Neuronal stem cell (in vitro differentiated cells): ENCODE data around the gene AUTS2.

ENCODE experiments used
- DNase-seq: peaks from one replicate; pipeline ENCODE4 v3.0.0-alpha.2; 2013; ENCODE audit warnings: low spot score
- H2AFZ ChIP-seq: one replicate; pipeline ENCODE4 v1.6.1; 2013; ENCODE audit warnings: mild to moderate bottlenecking, low read length, inconsistent platforms
- H2AK5ac ChIP-seq: 2 replicates; pipeline ENCODE4 v1.6.1; 2013; ENCODE audit warnings: low read depth, mild to moderate bottlenecking, inconsistent platforms, low read length, moderate library complexity, mixed read lengths
- H2BK120ac ChIP-seq: 2 replicates; pipeline ENCODE4 v1.6.1; 2013; ENCODE audit warnings: low read depth, mild to moderate bottlenecking, inconsistent platforms, low read length, moderate library complexity, mixed read lengths
- H2BK12ac ChIP-seq: one replicate; pipeline ENCODE4 v1.6.1; 2013; ENCODE audit warnings: low read length, inconsistent platforms
- H2BK15ac ChIP-seq: 2 replicates; pipeline ENCODE4 v1.6.1; 2013; ENCODE audit warnings: mild to moderate bottlenecking, low read length, inconsistent platforms, mixed read lengths
- H2BK5ac ChIP-seq: one replicate; pipeline ENCODE4 v1.6.1; 2013; ENCODE audit warnings: inconsistent platforms, mild to moderate bottlenecking, low read length, moderate library complexity
- H3K14ac ChIP-seq: one replicate; pipeline ENCODE4 v1.6.1; 2013; ENCODE audit warnings: low read length, inconsistent platforms
- H3K18ac ChIP-seq: 2 replicates; pipeline ENCODE4 v1.6.1; 2013; ENCODE audit warnings: low read length, inconsistent platforms
- H3K23ac ChIP-seq: 2 replicates; pipeline ENCODE4 v1.6.1; 2013; ENCODE audit warnings: low read depth, mild to moderate bottlenecking, mixed read lengths, low read length, inconsistent platforms; ENCODE audit not compliant: poor library complexity
- H3K27ac ChIP-seq: replicated peaks from 3 replicates; pipeline ENCODE4 v1.5.1; 2013; ENCODE audit warnings: low read length, inconsistent platforms
- H3K27me3 ChIP-seq, 3 experiments: 2 replicates each; pipeline ENCODE4 v1.6.1; 2013; ENCODE audit warnings: low read length in 3 of 3, mild to moderate bottlenecking in 2 of 3, inconsistent platforms in 1 of 3, low read depth in 1 of 3, mixed read lengths in 1 of 3, moderate library complexity in 1 of 3; ENCODE audit not compliant: control insufficient read depth in 3 of 3, insufficient read depth in 3 of 3
- H3K36me3 ChIP-seq, 2 donors: replicated peaks in 1 of 2; 2 replicates each; pipeline ENCODE4 v1.6.1; 2013; ENCODE audit warnings: low read length in 2 of 2; ENCODE audit not compliant: control insufficient read depth in 2 of 2, insufficient read depth in 2 of 2
- H3K4ac ChIP-seq: 2 replicates; pipeline ENCODE4 v1.6.1; 2013; ENCODE audit warnings: inconsistent platforms, mild to moderate bottlenecking, low read length, moderate library complexity
- H3K4me1 ChIP-seq, 2 donors: 1 replicate in 1 of 2; 2 replicates in 1 of 2; pipeline ENCODE4 v1.6.1; 2013; ENCODE audit warnings: low read length in 2 of 2, low read depth in 1 of 2; ENCODE audit not compliant: control insufficient read depth in 2 of 2, insufficient read depth in 1 of 2
- H3K4me2 ChIP-seq: one replicate; pipeline ENCODE4 v1.6.1; 2013; ENCODE audit warnings: mild to moderate bottlenecking, low read length, inconsistent platforms; ENCODE audit not compliant: insufficient read depth, poor library complexity, severe bottlenecking
- H3K4me3 ChIP-seq, 2 donors: 2 replicates each; pipeline ENCODE4 v1.5.1; 2013; ENCODE audit warnings: low read length in 2 of 2, mild to moderate bottlenecking in 2 of 2, inconsistent platforms in 1 of 2, moderate library complexity in 1 of 2
- H3K79me1 ChIP-seq: one replicate; pipeline ENCODE4 v1.6.1; 2013; ENCODE audit warnings: low read depth, mild to moderate bottlenecking, inconsistent platforms, low read length, moderate library complexity
- H3K9ac ChIP-seq: one replicate; pipeline ENCODE4 v1.6.1; 2013; ENCODE audit warnings: mild to moderate bottlenecking, low read depth, low read length, inconsistent platforms; ENCODE audit not compliant: poor library complexity
- H3K9me3 ChIP-seq, 2 donors: replicated peaks in 1 of 2; 2 replicates each; pipeline versions ENCODE3 to v1.6.1; 2013; ENCODE audit warnings: low read length in 2 of 2, mild to moderate bottlenecking in 2 of 2, inconsistent platforms in 1 of 2, low read depth in 1 of 2, mixed read lengths in 1 of 2, moderate library complexity in 1 of 2; ENCODE audit not compliant: control insufficient read depth in 2 of 2, insufficient read depth in 1 of 2
- H4K8ac ChIP-seq: one replicate; pipeline ENCODE4 v1.6.1; 2013; ENCODE audit warnings: low read depth, mild to moderate bottlenecking, inconsistent platforms, low read length, moderate library complexity
- H4K91ac ChIP-seq: one replicate; pipeline ENCODE4 v1.6.1; 2013; ENCODE audit warnings: low read length, low read depth, mild to moderate bottlenecking, inconsistent platforms; ENCODE audit not compliant: poor library complexity
- WGBS, 2 donors: extraction: QIAGEN DNeasy Blood & Tissue Kit; methylation state at CpG; one replicate each; pipeline ENCODE4 v1.1.7; 2013; ENCODE audit warnings: missing lambda C conversion rate in 2 of 2, mixed read lengths in 1 of 2; ENCODE audit not compliant: insufficient read length in 2 of 2, insufficient replicate concordance in 1 of 2; ENCODE audit errors: extremely low coverage in 2 of 2; 5-methylcytosine and 5-hydroxymethylcytosine counted together

AUTS2 gene

GRCh38 chr7:70188901-70189650, 590.8 kb downstream of the AUTS2 start:
- no peak overlapping the region for H3K4me2 ChIP-seq
- no peak overlapping the region for H4K8ac ChIP-seq
- DNase-seq, result no peak
- H3K9ac ChIP-seq, result no peak overlapping the region
- no peak overlapping the region for H3K4me3 ChIP-seq
- no peak overlapping the region for H2AFZ ChIP-seq
- no peak overlapping the region for H2BK12ac ChIP-seq
- peaks cover 0 to 20% of the 10 kb centered on the region in 2 donors for H3K9me3 ChIP-seq
- H3K4me1 ChIP-seq, result peaks cover 0 to 2% of the 10 kb centered on the region in 2 donors
- H2BK5ac ChIP-seq, result no peak overlapping the region
- no peak overlapping the region for H2AK5ac ChIP-seq
- no peak overlapping the region for H3K4ac ChIP-seq
- no CpG with 5 or more reads among the region's 4 CpGs for WGBS, 2 donors
- H3K79me1 ChIP-seq, result no peaks in the 10 kb centered on the region
- no peak overlapping the region for H2BK120ac ChIP-seq
- H3K18ac ChIP-seq, result no peak overlapping the region
- no peaks in the 10 kb centered on the region for H3K36me3 ChIP-seq
- H3K23ac ChIP-seq, result no peak overlapping the region
- no peak overlapping the region for H4K91ac ChIP-seq
- no peaks in the 10 kb centered on the region for H3K27me3 ChIP-seq
- no peak overlapping the region for H3K14ac ChIP-seq
- H2BK15ac ChIP-seq, result no peak overlapping the region
- H3K27ac ChIP-seq, result no peak overlapping the region

DNA sequence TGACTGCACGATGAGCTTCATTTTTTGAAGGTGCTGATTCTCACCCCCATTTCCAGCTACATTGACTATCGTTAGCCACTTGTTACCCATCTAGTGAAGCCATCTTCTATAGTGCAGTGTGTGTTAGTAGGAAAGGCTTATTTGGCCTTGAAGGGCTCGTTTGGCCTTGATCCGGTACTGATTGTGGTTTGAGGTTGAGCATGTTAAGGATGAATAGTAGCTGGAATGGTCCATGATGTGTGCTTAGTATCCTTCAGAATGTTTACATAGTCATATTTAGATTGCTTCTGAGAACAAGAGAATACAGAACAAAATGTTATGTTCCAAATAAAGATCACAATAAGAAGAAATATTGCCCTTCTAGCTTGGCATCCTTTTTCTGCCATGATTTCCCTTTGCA, 591.5 kb downstream of the AUTS2 start:
- no peaks in the 10 kb centered on the region for H3K79me1 ChIP-seq
- peaks cover 0 to 20% of the 10 kb centered on the region in 2 donors for H3K9me3 ChIP-seq
- H3K14ac ChIP-seq, result no peak overlapping the region
- H4K91ac ChIP-seq, result no peak overlapping the region
- H3K23ac ChIP-seq, result no peak overlapping the region
- DNase-seq, result no peak
- no CpG with 5 or more reads among the region's 4 CpGs for WGBS, 2 donors
- no peak overlapping the region for H3K9ac ChIP-seq
- H3K4me2 ChIP-seq, result no peak overlapping the region
- no peak overlapping the region for H2AFZ ChIP-seq
- no peak overlapping the region for H2AK5ac ChIP-seq
- H2BK15ac ChIP-seq, result no peak overlapping the region
- H3K27ac ChIP-seq, result no peak overlapping the region
- no peaks in the 10 kb centered on the region for H3K4me1 ChIP-seq
- no peak overlapping the region for H3K18ac ChIP-seq
- H3K4me3 ChIP-seq, result no peak overlapping the region
- no peak overlapping the region for H2BK5ac ChIP-seq
- no peak overlapping the region for H2BK120ac ChIP-seq
- H3K36me3 ChIP-seq, result no peaks in the 10 kb centered on the region
- H3K27me3 ChIP-seq, result no peaks in the 10 kb centered on the region
- H3K4ac ChIP-seq, result no peak overlapping the region
- no peak overlapping the region for H4K8ac ChIP-seq
- H2BK12ac ChIP-seq, result no peak overlapping the region

DNA sequence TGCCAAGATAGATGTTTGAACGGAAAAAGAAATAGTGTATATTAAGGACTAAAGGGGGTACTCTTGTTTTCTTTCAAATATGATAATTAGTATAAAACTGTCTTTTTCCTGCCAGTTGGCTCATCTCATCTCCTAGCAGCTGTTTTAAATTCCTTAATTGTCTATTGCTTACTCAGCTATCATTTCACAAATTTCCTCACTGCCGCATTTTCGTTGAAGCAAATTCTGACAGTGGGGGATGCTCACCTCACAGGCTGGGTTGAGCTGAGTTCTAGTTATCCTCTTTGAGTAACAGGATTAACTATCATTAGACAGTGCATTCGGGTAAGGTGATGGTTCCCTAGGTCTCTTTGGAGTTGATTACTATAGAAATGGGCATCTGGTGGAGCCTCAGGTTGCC, 592.0 kb downstream of the AUTS2 start:
- Histone ChIP-seq H3K36me3 (no peaks in the 10 kb centered on the region), H3K9ac (no peak overlapping the region), H2BK120ac (no peak overlapping the region), H3K4me3 (no peak overlapping the region), H3K9me3 (peaks cover 0 to 20% of the 10 kb centered on the region in 2 donors), H3K23ac (no peak overlapping the region), H4K8ac (no peak overlapping the region), H2BK12ac (no peak overlapping the region), H3K14ac (no peak overlapping the region), H3K27ac (no peak overlapping the region), H2AFZ (no peak overlapping the region), H2BK5ac (no peak overlapping the region), H2AK5ac (no peak overlapping the region), H2BK15ac (no peak overlapping the region), H3K4me1 (no peaks in the 10 kb centered on the region), H3K79me1 (no peaks in the 10 kb centered on the region), H3K4ac (no peak overlapping the region), H3K4me2 (no peak overlapping the region), H3K18ac (no peak overlapping the region), H3K27me3 (no peaks in the 10 kb centered on the region), H4K91ac (no peak overlapping the region)
- WGBS, 2 donors, result no CpG with 5 or more reads among the region's 4 CpGs
- no peak for DNase-seq

DNA sequence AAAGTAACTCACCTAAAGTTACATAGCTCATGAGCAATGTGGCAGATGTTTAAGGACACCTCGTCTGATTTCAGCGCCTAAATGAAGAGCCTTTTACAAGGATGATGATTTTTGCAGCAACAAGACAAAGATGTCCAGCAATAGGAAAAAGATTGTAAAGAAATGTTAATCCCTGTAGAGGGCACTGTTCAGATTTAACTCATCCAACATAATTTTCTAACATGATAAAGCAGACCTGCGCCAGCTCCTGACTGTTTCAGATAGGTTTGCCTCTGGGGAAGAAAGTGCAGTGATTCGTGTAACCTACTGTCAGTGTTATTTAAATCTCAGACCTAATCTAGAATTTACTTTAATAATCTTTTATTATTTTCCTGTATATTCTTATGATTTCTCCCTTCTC, 595.2 kb downstream of the AUTS2 start:
- Histone ChIP-seq H3K4me1 (peaks cover 0 to 2% of the 10 kb centered on the region in 2 donors), H3K23ac (no peak overlapping the region), H4K8ac (no peak overlapping the region), H3K36me3 (peaks cover 0 to 1% of the 10 kb centered on the region in 2 donors), H3K14ac (no peak overlapping the region), H2BK12ac (no peak overlapping the region), H3K27me3 (no peaks in the 10 kb centered on the region), H2BK5ac (no peak overlapping the region), H3K9me3 (peaks cover 0 to 15% of the 10 kb centered on the region in 2 donors), H3K4me3 (no peak overlapping the region), H3K4ac (no peak overlapping the region), H3K18ac (no peak overlapping the region), H2AFZ (no peak overlapping the region), H3K27ac (no peak overlapping the region), H3K79me1 (no peaks in the 10 kb centered on the region), H3K9ac (no peak overlapping the region), H2BK120ac (no peak overlapping the region), H3K4me2 (no peak overlapping the region), H2BK15ac (no peak overlapping the region), H2AK5ac (no peak overlapping the region), H4K91ac (no peak overlapping the region)
- WGBS, 2 donors, result no CpG with 5 or more reads among the region's 4 CpGs
- no peak for DNase-seq
